ENCODE results near the gene GNG2. TPM values are rescaled to one million over a fixed set of nuclear protein-coding genes. Genes with fewer than 3 reads are reported as not detected.

GNG2 gene
- total and polyA plus RNA-seq, 9 of the 15 experiments (the other 6 are each of a cell fraction or from before 2014, with no cell fraction given), result 0.18 TPM; not detected in 8

- Histone ChIP-seq H3K4me2 (ENCODE audit: insufficient read depth, low read length) (no peak overlapping the region), H4K20me1 (replicated peaks; ENCODE audit: control insufficient read depth, insufficient read depth, low read length) (no peaks in the 10 kb centered on the region), H3K9me3 (replicated peaks; ENCODE audit: control insufficient read depth, insufficient read depth, low read depth, low read length) (no peaks in the 10 kb centered on the region), H3K27ac (ENCODE audit: extremely low read depth, low read depth, low read length) (no peak overlapping the region), H2AFZ (ENCODE audit: low read depth, low read length) (no peak overlapping the region), H3K4me3 (no peak overlapping the region), H3K79me2 (ENCODE audit: control insufficient read depth, insufficient read depth, low read length) (no peaks in the 10 kb centered on the region), H3K4me1 (replicated peaks in 1 of 2; ENCODE audit: control insufficient read depth in 2 of 2, insufficient read depth in 2 of 2, low read length in 2 of 2) (no peaks in the 10 kb centered on the region), H3K9ac (ENCODE audit: insufficient read depth in 1 of 2, low read depth in 2 of 2, low read length in 2 of 2) (no peak overlapping the region), H3K27me3 (ENCODE audit: control insufficient read depth in 2 of 2, insufficient read depth in 2 of 2, low read length in 2 of 2) (no peaks in the 10 kb centered on the region), H3K9me1 (ENCODE audit: control insufficient read depth, insufficient read depth, low read length) (no peaks in the 10 kb centered on the region), H3K36me3 (ENCODE audit: control insufficient read depth, insufficient read depth, low read length) (no peaks in the 10 kb centered on the region)
- 0% methylated on average over 2 of the region's 2 CpGs for WGBS (ENCODE audit: insufficient coverage, low coverage, missing lambda C conversion rate)
- BruUV-seq (replicated peaks), result no TSS peak
- FAIRE-seq (no peak), ATAC-seq (no peak), DNase-seq (ENCODE audit: extremely low read depth in 1 of 4, low spot score in 3 of 4) (no peak)
- CTCF ChIA-PET (ENCODE audit: low intra/inter-chr PET ratio), result no interaction called here
- POLR2A ChIA-PET, result no interaction called here
- intact Hi-C loops (cut with micrococcal nuclease) (no loop called here), in situ Hi-C loops (cut with MboI) (no loop called here)
- peak; percentile 15 for TF ChIP-seq ZFP36 (IDR thresholded peaks at IDR 0.05; ENCODE audit: low read depth, low read length, partially characterized antibody)
- no peak for TF ChIP-seq MXI1 (IDR thresholded peaks at IDR 0.05; ENCODE audit: low read depth, low read length)
Measured at GRCh38 chr14:51867741-51868140, 7.3 kb downstream of the GNG2 start.

- DNase-seq (ENCODE audit: extremely low read depth in 1 of 4, low spot score in 3 of 4) (no peak), ATAC-seq (no peak), FAIRE-seq (no peak)
- Histone ChIP-seq H3K4me3 (no peak overlapping the region), H3K79me2 (ENCODE audit: control insufficient read depth, insufficient read depth, low read length) (no peaks in the 10 kb centered on the region), H3K4me1 (replicated peaks in 1 of 2; ENCODE audit: control insufficient read depth in 2 of 2, insufficient read depth in 2 of 2, low read length in 2 of 2) (no peaks in the 10 kb centered on the region), H4K20me1 (replicated peaks; ENCODE audit: control insufficient read depth, insufficient read depth, low read length) (no peaks in the 10 kb centered on the region), H3K27me3 (ENCODE audit: control insufficient read depth in 2 of 2, insufficient read depth in 2 of 2, low read length in 2 of 2) (no peaks in the 10 kb centered on the region), H3K27ac (ENCODE audit: extremely low read depth, low read depth, low read length) (no peak overlapping the region), H3K4me2 (ENCODE audit: insufficient read depth, low read length) (no peak overlapping the region), H3K9me1 (ENCODE audit: control insufficient read depth, insufficient read depth, low read length) (no peaks in the 10 kb centered on the region), H3K9me3 (replicated peaks; ENCODE audit: control insufficient read depth, insufficient read depth, low read depth, low read length) (no peaks in the 10 kb centered on the region), H2AFZ (ENCODE audit: low read depth, low read length) (no peak overlapping the region), H3K36me3 (ENCODE audit: control insufficient read depth, insufficient read depth, low read length) (no peaks in the 10 kb centered on the region), H3K9ac (ENCODE audit: insufficient read depth in 1 of 2, low read depth in 2 of 2, low read length in 2 of 2) (no peak overlapping the region)
- ChIA-PET CTCF (ENCODE audit: low intra/inter-chr PET ratio) (no interaction called here), POLR2A (no interaction called here)
- TF ChIP-seq HNRNPH1 (optimal IDR thresholded peaks at IDR 0.05; ENCODE audit: low read depth, low read length) (no peak), POU5F1 (IDR thresholded peaks at IDR 0.05; ENCODE audit: borderline replicate concordance, low read depth, low read length, partially characterized antibody) (no peak)
- intact Hi-C loops (cut with micrococcal nuclease), result no loop called here
- 0% methylated on average over 2 of the region's 2 CpGs for WGBS (ENCODE audit: insufficient coverage, low coverage, missing lambda C conversion rate)
- in situ Hi-C loops (cut with MboI), result no loop called here
- no TSS peak for BruUV-seq (replicated peaks)
Measured at GRCh38 chr14:51868405-51868804, 8.0 kb downstream of the GNG2 start.
